ENCODE results near the gene THY1. TPM values are rescaled to one million over a fixed set of nuclear protein-coding genes. Genes with fewer than 3 reads are reported as not detected.

The THY1 gene
- total RNA-seq, 1 experiment from 2014 or later = 13.7 TPM

GRCh38 chr11:119370486-119371046 lies 52.4 kb downstream of the THY1 start:
- CTCF ChIA-PET = interaction anchor here (1.0 to 1.5 kb wide), 2 partner anchors 32 to 104 kb away, joined by 3 to 6 read pairs; no protein-coding TSS in a partner anchor
- no peaks in the 10 kb centered on the region for H3K36me3 ChIP-seq (ENCODE audit: control insufficient read depth, insufficient read depth, low read length)
- no peaks in the 10 kb centered on the region for H3K27me3 ChIP-seq (ENCODE audit: control insufficient read depth, insufficient read depth, low read length)
- intact Hi-C loops (cut with micrococcal nuclease; ENCODE audit: unreplicated experiment) = loop anchor here (5.0 kb wide), 1 partner anchor 33 kb away; no protein-coding TSS in a partner anchor
- no peak overlapping the region for H3K27ac ChIP-seq (ENCODE audit: low read length)
- H3K4me1 ChIP-seq (ENCODE audit: control insufficient read depth, insufficient read depth, low read length) = peaks cover 8% of the 10 kb centered on the region
- DNase-seq (ENCODE audit: low read depth, low spot score) = no peak
- in situ Hi-C loops (cut with HindIII; ENCODE audit: low pct_unique_long_range_greater_than_20kb, low sequenced_read_pairs) = no loop called here
- POLR2A ChIA-PET = no interaction called here
- no peak for TF ChIP-seq CTCF (IDR thresholded peaks at IDR 0.05)
- no peak for TF ChIP-seq POLR2AphosphoS5 (IDR thresholded peaks at IDR 0.05; ENCODE audit: low read depth, low read length)
- no peak for TF ChIP-seq SIN3A (IDR thresholded peaks at IDR 0.05; ENCODE audit: borderline replicate concordance, insufficient read depth, low read depth, low read length)
- TF ChIP-seq TCF7L2 (IDR thresholded peaks at IDR 0.05; ENCODE audit: low read depth, low read length) = no peak
- no peak for TF ChIP-seq REST (IDR thresholded peaks at IDR 0.05; ENCODE audit: insufficient read depth in 1 of 2, low read depth in 2 of 2, low read length in 1 of 2)
- no peak for ATAC-seq
- no TSS peak for BruUV-seq (replicated peaks)
- H3K9me3 ChIP-seq (ENCODE audit: control insufficient read depth, insufficient read depth, low read depth, low read length) = no peaks in the 10 kb centered on the region
- H3K4me3 ChIP-seq (ENCODE audit: low read depth in 2 of 2, low read length in 2 of 2) = no peak overlapping the region

- TF ChIP-seq TCF7L2 (IDR thresholded peaks at IDR 0.05; ENCODE audit: low read depth, low read length) = no peak
- no peak for TF ChIP-seq POLR2AphosphoS5 (IDR thresholded peaks at IDR 0.05; ENCODE audit: low read depth, low read length)
- TF ChIP-seq SIN3A (IDR thresholded peaks at IDR 0.05; ENCODE audit: borderline replicate concordance, insufficient read depth, low read depth, low read length) = no peak
- no peak for TF ChIP-seq CTCF (IDR thresholded peaks at IDR 0.05)
- no peak for TF ChIP-seq REST (IDR thresholded peaks at IDR 0.05; ENCODE audit: insufficient read depth in 1 of 2, low read depth in 2 of 2, low read length in 1 of 2)
- ATAC-seq = no peak
- CTCF ChIA-PET = interaction anchor here (0.6 to 1.1 kb wide), 3 partner anchors 13 to 31 kb away, joined by 4 to 5 read pairs (median 4); no protein-coding TSS in a partner anchor
- peaks cover 9% of the 10 kb centered on the region for H3K4me1 ChIP-seq (ENCODE audit: control insufficient read depth, insufficient read depth, low read length)
- BruUV-seq (replicated peaks) = no TSS peak
- H3K36me3 ChIP-seq (ENCODE audit: control insufficient read depth, insufficient read depth, low read length) = no peaks in the 10 kb centered on the region
- no peak for DNase-seq (ENCODE audit: low read depth, low spot score)
- intact Hi-C loops (cut with micrococcal nuclease; ENCODE audit: unreplicated experiment) = no loop called here
- H3K27ac ChIP-seq (ENCODE audit: low read length) = no peak overlapping the region
- no peak overlapping the region for H3K4me3 ChIP-seq (ENCODE audit: low read depth in 2 of 2, low read length in 2 of 2)
- POLR2A ChIA-PET = interaction anchor here (0.6 to 1.5 kb wide), 2 partner anchors 14 to 284 kb away, joined by 3 to 4 read pairs; no protein-coding TSS in a partner anchor
- in situ Hi-C loops (cut with HindIII; ENCODE audit: low pct_unique_long_range_greater_than_20kb, low sequenced_read_pairs) = no loop called here
- no peaks in the 10 kb centered on the region for H3K9me3 ChIP-seq (ENCODE audit: control insufficient read depth, insufficient read depth, low read depth, low read length)
- peaks cover 3% of the 10 kb centered on the region; the same call in 1 of the 2 replicates for H3K27me3 ChIP-seq (ENCODE audit: control insufficient read depth, insufficient read depth, low read length)
Measured at GRCh38 chr11:119369132-119369925, 53.6 kb downstream of the THY1 start.
